Uterus (tissue), 4 donors: ENCODE data around the gene DEXI. TPM values are rescaled to one million over a fixed set of nuclear protein-coding genes. Genes with fewer than 3 reads are reported as not detected.
A peak's percentile ranks its signal among the peaks of the same experiment; 100 is the strongest.

Experiments used
- DNase-seq, 2 donors: peaks; one replicate each; pipeline ENCODE4 v3.0.0-alpha.2; 2019 to 2020
- H3K27ac ChIP-seq, 2 donors: fragments of 200-600 bp; sonication (generic); 1 replicate in 1 of 2; 2 replicates in 1 of 2; pipeline ENCODE4 v1.5.1; 2016 to 2018
- H3K27me3 ChIP-seq, 2 donors: fragments of 200-600 bp; sonication (generic); one replicate each; pipeline ENCODE4 v1.5.1; 2018 to 2019; ENCODE audit warnings: control low read depth in 1 of 2
- H3K36me3 ChIP-seq, 2 donors: fragments of 200-600 bp; sonication (generic); one replicate each; pipeline ENCODE4 v1.5.1; 2019; ENCODE audit warnings: control low read depth in 1 of 2
- H3K4me1 ChIP-seq, 2 donors: fragments of 200-600 bp; sonication (generic); one replicate each; pipeline ENCODE4 v1.5.1; 2018 to 2019; ENCODE audit warnings: control low read depth in 1 of 2
- H3K4me3 ChIP-seq, 2 donors: fragments of 200-600 bp; sonication (generic); 1 replicate in 1 of 2; 2 replicates in 1 of 2; pipeline ENCODE4 v1.5.1; 2018 to 2019; ENCODE audit warnings: mild to moderate bottlenecking in 1 of 2
- H3K9me3 ChIP-seq, 2 donors: fragments of 200-600 bp; sonication (generic); one replicate each; pipeline ENCODE4 v1.5.1; 2019; ENCODE audit warnings: control low read depth in 1 of 2
- CTCF ChIP-seq, 4 experiments: fragments of 200-600 bp in 2 of 4; fragments of 450-650 bp in 2 of 4; sonication (generic) in 2 of 4; IDR thresholded peaks; one replicate each; pipeline ENCODE4 v1.5.1; 2016 to 2019; ENCODE audit warnings: antibody characterized with exemption in 4 of 4, mild to moderate bottlenecking in 2 of 4, moderate library complexity in 1 of 4
- POLR2A ChIP-seq, 2 donors: fragments of 450-650 bp; IDR thresholded peaks; one replicate each; pipeline ENCODE4 v1.6.1; 2016; ENCODE audit warnings: antibody characterized with exemption in 2 of 2, mild to moderate bottlenecking in 1 of 2, moderate library complexity in 1 of 2
- intact Hi-C: fragments of 100-400 bp; cut with DNase I; formaldehyde crosslinking; loops from one replicate; pipeline ENCODE4 v1.15.1; 2023; ENCODE audit warnings: low total_unique reads
- total RNA-seq, 4 donors: library from RNA; depleted of rRNA in 3 of 4; stranded (reverse); fragments of >200 nt in 3 of 4; gene quantifications; one replicate each; pipeline versions ENCODE4 v1.1.0 to v1.2.4, GENCODE V29; 2014 to 2023
- donor health status: DM: yes; HTN: yes; CAD: no.

The DEXI gene
- total RNA-seq, 4 donors from 2014 or later = 15.6 to 70.2 (median 42.6) TPM

GRCh38 chr16:10972819-10973464 is 30.7 kb upstream of the DEXI start:
- Histone ChIP-seq H3K4me1 (no peaks in the 10 kb centered on the region), H3K9me3 (no peaks in the 10 kb centered on the region), H3K27me3 (no peaks in the 10 kb centered on the region), H3K36me3 (no peaks in the 10 kb centered on the region), H3K27ac (no peak overlapping the region), H3K4me3 (no peak overlapping the region)
- DNase-seq = no peak
- intact Hi-C loops = no loop called here
- TF ChIP-seq CTCF (IDR thresholded peaks at IDR 0.05) = no peak
- no peak for TF ChIP-seq POLR2A (IDR thresholded peaks at IDR 0.05)

GRCh38 chr16:10972108-10972818 is 30.0 kb upstream of the DEXI start:
- no peak overlapping the region for H3K4me3 ChIP-seq
- TF ChIP-seq CTCF (IDR thresholded peaks at IDR 0.05) (no peak), POLR2A (IDR thresholded peaks at IDR 0.05) (no peak)
- no peaks in the 10 kb centered on the region for H3K9me3 ChIP-seq
- peak in 1 of 2 donors; percentile 39 for DNase-seq
- no peaks in the 10 kb centered on the region for H3K4me1 ChIP-seq
- no peaks in the 10 kb centered on the region for H3K27me3 ChIP-seq
- H3K36me3 ChIP-seq = no peaks in the 10 kb centered on the region
- intact Hi-C loops = no loop called here
- H3K27ac ChIP-seq = peak overlapping the region; percentile 37 to 52

GRCh38 chr16:10971560-10971961 is 29.3 kb upstream of the DEXI start:
- Histone ChIP-seq H3K27ac (peak overlapping the region; percentile 37 to 52), H3K36me3 (no peaks in the 10 kb centered on the region), H3K4me1 (no peaks in the 10 kb centered on the region), H3K27me3 (no peaks in the 10 kb centered on the region), H3K4me3 (no peak overlapping the region), H3K9me3 (no peaks in the 10 kb centered on the region)
- peak; percentile 52 to 74 for DNase-seq
- TF ChIP-seq POLR2A (IDR thresholded peaks at IDR 0.05) (no peak), CTCF (IDR thresholded peaks at IDR 0.05) (peak; percentile 83 to 88 (median 84))
- intact Hi-C loops = no loop called here

- intact Hi-C loops = no loop called here
- no peak overlapping the region for H3K27ac ChIP-seq
- H3K36me3 ChIP-seq = no peaks in the 10 kb centered on the region
These were observed 27.8 kb upstream of the DEXI start for GRCh38 chr16:10970065-10970464.

More at GRCh38 chr16:10970065-10970464, 27.8 kb upstream of the DEXI start:
- H3K9me3 ChIP-seq = no peaks in the 10 kb centered on the region
- H3K4me1 ChIP-seq = no peaks in the 10 kb centered on the region
- DNase-seq = no peak
- H3K4me3 ChIP-seq = no peak overlapping the region
- TF ChIP-seq POLR2A (IDR thresholded peaks at IDR 0.05) (no peak), CTCF (IDR thresholded peaks at IDR 0.05) (no peak)
- no peaks in the 10 kb centered on the region for H3K27me3 ChIP-seq
